ENCODE results near the gene DPH2. TPM values are rescaled to one million over a fixed set of nuclear protein-coding genes. Genes with fewer than 3 reads are reported as not detected.

DPH2 gene
- total RNA-seq, 1 donor from 2014 or later: 31.9 TPM

DNA sequence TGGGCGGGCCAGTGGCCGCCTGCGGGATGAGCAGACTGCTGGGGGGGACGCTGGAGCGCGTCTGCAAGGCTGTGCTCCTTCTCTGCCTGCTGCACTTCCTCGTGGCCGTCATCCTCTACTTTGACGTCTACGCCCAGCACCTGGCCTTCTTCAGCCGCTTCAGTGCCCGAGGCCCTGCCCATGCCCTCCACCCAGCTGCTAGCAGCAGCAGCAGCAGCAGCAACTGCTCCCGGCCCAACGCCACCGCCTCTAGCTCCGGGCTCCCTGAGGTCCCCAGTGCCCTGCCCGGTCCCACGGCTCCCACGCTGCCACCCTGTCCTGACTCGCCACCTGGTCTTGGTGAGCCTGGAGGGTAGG is 11.3 kb downstream of the DPH2 start:
- no peak for TF ChIP-seq CTCF (IDR thresholded peaks at IDR 0.05; ENCODE audit: insufficient read depth, low read length, severe bottlenecking)
- Histone ChIP-seq H3K27me3 (ENCODE audit: control insufficient read depth, insufficient read depth, low read length) (no peaks in the 10 kb centered on the region), H3K36me3 (ENCODE audit: control insufficient read depth, insufficient read depth, low read length) (peaks cover 26% of the 10 kb centered on the region), H3K4me3 (ENCODE audit: low read depth, low read length) (no peak overlapping the region)
- FAIRE-seq: no peak
- no peak for DNase-seq (ENCODE audit: low read depth)

- H3K4me3 ChIP-seq (ENCODE audit: low read depth, low read length): no peak overlapping the region
- no peak for TF ChIP-seq CTCF (IDR thresholded peaks at IDR 0.05; ENCODE audit: insufficient read depth, low read length, severe bottlenecking)
- peaks cover 22% of the 10 kb centered on the region for H3K36me3 ChIP-seq (ENCODE audit: control insufficient read depth, insufficient read depth, low read length)
- no peak for DNase-seq (ENCODE audit: low read depth)
- no peak for FAIRE-seq
- H3K27me3 ChIP-seq (ENCODE audit: control insufficient read depth, insufficient read depth, low read length): no peaks in the 10 kb centered on the region
Observed at GRCh38 chr1:43981636-43982035, 11.8 kb downstream of the DPH2 start.

DNA sequence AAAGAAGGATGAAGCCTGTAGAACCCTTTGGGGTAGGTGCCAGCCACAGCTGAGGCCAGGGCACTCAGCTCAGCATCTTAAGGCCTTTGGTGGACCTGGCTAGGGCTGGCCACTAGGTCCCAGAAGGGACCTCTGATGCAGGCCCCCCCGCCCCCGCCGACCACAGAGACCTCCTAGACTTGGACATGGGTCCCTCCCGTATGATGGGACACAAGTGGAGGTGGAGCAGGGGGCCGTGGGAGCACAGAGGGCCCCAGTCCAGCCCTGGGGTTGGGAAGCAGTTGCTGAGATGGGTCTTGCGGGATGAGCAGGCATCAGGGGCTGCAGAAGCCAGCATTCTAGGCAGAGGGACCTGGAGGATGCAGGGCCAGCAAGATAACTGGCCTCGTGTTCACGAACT is 12.4 kb downstream of the DPH2 start:
- no peaks in the 10 kb centered on the region for H3K27me3 ChIP-seq (ENCODE audit: control insufficient read depth, insufficient read depth, low read length)
- FAIRE-seq (no peak), DNase-seq (ENCODE audit: low read depth) (no peak)
- no peak overlapping the region for H3K4me3 ChIP-seq (ENCODE audit: low read depth, low read length)
- H3K36me3 ChIP-seq (ENCODE audit: control insufficient read depth, insufficient read depth, low read length): peaks cover 19% of the 10 kb centered on the region
- TF ChIP-seq CTCF (IDR thresholded peaks at IDR 0.05; ENCODE audit: insufficient read depth, low read length, severe bottlenecking): no peak

GRCh38 chr1:43982808-43983207 is 13.0 kb downstream of the DPH2 start:
- H3K36me3 ChIP-seq (ENCODE audit: control insufficient read depth, insufficient read depth, low read length): peaks cover 17% of the 10 kb centered on the region
- TF ChIP-seq CTCF (IDR thresholded peaks at IDR 0.05; ENCODE audit: insufficient read depth, low read length, severe bottlenecking): no peak
- FAIRE-seq: no peak
- no peaks in the 10 kb centered on the region for H3K27me3 ChIP-seq (ENCODE audit: control insufficient read depth, insufficient read depth, low read length)
- no peak overlapping the region for H3K4me3 ChIP-seq (ENCODE audit: low read depth, low read length)
- DNase-seq (ENCODE audit: low read depth): no peak

- H3K36me3 ChIP-seq (ENCODE audit: control insufficient read depth, insufficient read depth, low read length): peaks cover 17% of the 10 kb centered on the region
- H3K27me3 ChIP-seq (ENCODE audit: control insufficient read depth, insufficient read depth, low read length): no peaks in the 10 kb centered on the region
- H3K4me3 ChIP-seq (ENCODE audit: low read depth, low read length): no peak overlapping the region
- FAIRE-seq (no peak), DNase-seq (ENCODE audit: low read depth) (no peak)
- TF ChIP-seq CTCF (IDR thresholded peaks at IDR 0.05; ENCODE audit: insufficient read depth, low read length, severe bottlenecking): no peak
Observed at GRCh38 chr1:43983253-43983899, 13.6 kb downstream of the DPH2 start.

DNA sequence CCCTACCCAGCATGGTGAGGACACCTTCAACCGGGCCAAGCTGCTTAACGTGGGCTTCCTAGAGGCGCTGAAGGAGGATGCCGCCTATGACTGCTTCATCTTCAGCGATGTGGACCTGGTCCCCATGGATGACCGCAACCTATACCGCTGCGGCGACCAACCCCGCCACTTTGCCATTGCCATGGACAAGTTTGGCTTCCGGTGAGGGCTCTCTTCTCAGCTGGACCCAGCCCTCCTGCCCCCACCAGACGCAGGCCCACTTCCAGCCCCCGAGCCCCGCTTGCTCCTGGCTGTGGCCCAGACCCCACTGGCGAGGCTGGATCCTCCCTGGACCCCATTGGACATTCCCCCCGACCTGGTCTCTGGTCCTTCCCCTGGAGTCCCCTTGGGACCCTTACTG is 15.0 kb downstream of the DPH2 start:
- no peak for DNase-seq (ENCODE audit: low read depth)
- TF ChIP-seq CTCF (IDR thresholded peaks at IDR 0.05; ENCODE audit: insufficient read depth, low read length, severe bottlenecking): no peak
- no peaks in the 10 kb centered on the region for H3K27me3 ChIP-seq (ENCODE audit: control insufficient read depth, insufficient read depth, low read length)
- no peak for FAIRE-seq
- no peak overlapping the region for H3K4me3 ChIP-seq (ENCODE audit: low read depth, low read length)
- peaks cover 17% of the 10 kb centered on the region for H3K36me3 ChIP-seq (ENCODE audit: control insufficient read depth, insufficient read depth, low read length)
